GM04503 (cell line): ENCODE measurements around the gene IFNA10.
"Not testable (repeated sequence)": the region's sequence is repeated elsewhere in the genome, so short reads cannot be mapped to it uniquely, and the experiment has no call there.

Source experiments
- DNase-seq: peaks from one replicate; pipeline ENCODE4 v3.0.0-alpha.2; 2012; ENCODE audit warnings: low read depth

Gene IFNA10

GRCh38 chr9:21194867-21195776, 11.8 kb downstream of the IFNA10 start:
- not testable (repeated sequence) for DNase-seq

- not testable (repeated sequence) for DNase-seq
Observed at GRCh38 chr9:21187487-21187886, 19.5 kb downstream of the IFNA10 start, which contains the start of gene IFNA4. Gene IFNA4 (minus strand): TSS chr9:21187587. CDS start chr9:21187531, 56 bp downstream.

- DNase-seq, result not testable (repeated sequence)
Observed at GRCh38 chr9:21182810-21183736, 23.9 kb downstream of the IFNA10 start.

- DNase-seq, result no peak
Observed at GRCh38 chr9:21174671-21175070, 32.3 kb downstream of the IFNA10 start.

- DNase-seq, result no peak
Observed at GRCh38 chr9:21172156-21172555, 34.8 kb downstream of the IFNA10 start.

GRCh38 chr9:21171351-21171750, 35.6 kb downstream of the IFNA10 start:
- no peak for DNase-seq

- DNase-seq, result not testable (repeated sequence)
Observed at GRCh38 chr9:21166560-21166959, 40.4 kb downstream of the IFNA10 start, which contains the start of gene IFNA21. Gene IFNA21 (minus strand): TSS chr9:21166660. CDS start chr9:21166612, 48 bp downstream.

GRCh38 chr9:21165516-21165915, 41.4 kb downstream of the IFNA10 start:
- no peak for DNase-seq

- DNase-seq, result no peak
Observed at GRCh38 chr9:21160178-21160577, 46.8 kb downstream of the IFNA10 start.
